Skeletal muscle tissue (tissue), 4 donors: Measurements from ENCODE around the gene POLD2. TPM values are rescaled to one million over a fixed set of nuclear protein-coding genes. Genes with fewer than 3 reads are reported as not detected.

ENCODE experiments used
- H3K27ac ChIP-seq: one replicate; pipeline ENCODE4 v1.7.0; 2013; ENCODE audit warnings: mild to moderate bottlenecking, low read depth, low read length, inconsistent platforms
- H3K27me3 ChIP-seq, 3 donors: one replicate each; pipeline ENCODE4 v1.7.0; 2013; ENCODE audit warnings: low read length in 3 of 3; ENCODE audit not compliant: control insufficient read depth in 3 of 3, insufficient read depth in 3 of 3
- H3K36me3 ChIP-seq, 3 donors: one replicate each; pipeline ENCODE4 v1.7.0; 2013; ENCODE audit warnings: low read length in 3 of 3; ENCODE audit not compliant: control insufficient read depth in 3 of 3, insufficient read depth in 3 of 3
- H3K4me1 ChIP-seq, 3 donors: one replicate each; pipeline ENCODE4 v1.7.0; 2013; ENCODE audit warnings: low read length in 3 of 3, mild to moderate bottlenecking in 3 of 3; ENCODE audit not compliant: control insufficient read depth in 3 of 3, insufficient read depth in 3 of 3
- H3K4me3 ChIP-seq, 3 donors: one replicate each; pipeline ENCODE4 v1.7.0; 2013; ENCODE audit warnings: low read length in 3 of 3
- H3K9ac ChIP-seq, 3 donors: one replicate each; pipeline ENCODE4 v1.7.0; 2013; ENCODE audit warnings: low read length in 3 of 3, mild to moderate bottlenecking in 3 of 3, moderate library complexity in 2 of 3, low read depth in 1 of 3
- H3K9me3 ChIP-seq, 3 donors: one replicate each; pipeline ENCODE4 v1.7.0; 2013; ENCODE audit warnings: low read length in 3 of 3; ENCODE audit not compliant: control insufficient read depth in 3 of 3
- total RNA-seq: library from RNA; depleted of rRNA; stranded (reverse); fragments of >200 nt; gene quantifications from one replicate; pipeline ENCODE4 v1.2.3, GENCODE V29; 2014
- donor health status: Osteomylitis.

Gene POLD2
- total RNA-seq, 1 donor from 2014 or later, result 64.7 TPM

GRCh38 chr7:44075296-44076075, 47.9 kb downstream of the POLD2 start:
- Histone ChIP-seq H3K4me1 (peaks cover 63 to 81% (median 77%) of the 10 kb centered on the region in 3 donors), H3K27ac (no peak overlapping the region), H3K27me3 (no peaks in the 10 kb centered on the region), H3K9me3 (no peaks in the 10 kb centered on the region), H3K36me3 (peaks cover 41 to 56% (median 47%) of the 10 kb centered on the region in 3 donors), H3K4me3 (no peak overlapping the region), H3K9ac (no peak overlapping the region)

GRCh38 chr7:44074349-44074695, 49.0 kb downstream of the POLD2 start:
- peak overlapping the region in 2 of 3 donors; percentile 20 to 79 for H3K9ac ChIP-seq
- no peak overlapping the region for H3K4me3 ChIP-seq
- H3K4me1 ChIP-seq, result peaks cover 52 to 69% (median 65%) of the 10 kb centered on the region in 3 donors
- peaks cover 31 to 48% (median 36%) of the 10 kb centered on the region in 3 donors for H3K36me3 ChIP-seq
- peak overlapping the region; percentile 8 for H3K27ac ChIP-seq
- H3K27me3 ChIP-seq, result no peaks in the 10 kb centered on the region
- no peaks in the 10 kb centered on the region for H3K9me3 ChIP-seq

- Histone ChIP-seq H3K27me3 (no peaks in the 10 kb centered on the region), H3K27ac (peak overlapping the region; percentile 8), H3K4me3 (peak overlapping the region in 1 of 3 donors; percentile 45), H3K9ac (peak overlapping the region; percentile 48 to 79 (median 53)), H3K9me3 (no peaks in the 10 kb centered on the region), H3K4me1 (peaks cover 47 to 64% (median 60%) of the 10 kb centered on the region in 3 donors), H3K36me3 (peaks cover 26 to 44% (median 31%) of the 10 kb centered on the region in 3 donors)
Observed at GRCh38 chr7:44073664-44074348, 49.5 kb downstream of the POLD2 start.

- Histone ChIP-seq H3K36me3 (peaks cover 19 to 33% (median 22%) of the 10 kb centered on the region in 3 donors), H3K4me1 (peaks cover 46 to 60% (median 55%) of the 10 kb centered on the region in 3 donors), H3K4me3 (peak overlapping the region in 1 of 3 donors; percentile 45), H3K9ac (peak overlapping the region in 1 of 3 donors; percentile 79), H3K9me3 (no peaks in the 10 kb centered on the region), H3K27me3 (no peaks in the 10 kb centered on the region), H3K27ac (peak overlapping the region; percentile 32)
Observed at GRCh38 chr7:44072364-44073231, 50.8 kb downstream of the POLD2 start.

GRCh38 chr7:44071726-44072363, 51.5 kb downstream of the POLD2 start:
- no peaks in the 10 kb centered on the region for H3K27me3 ChIP-seq
- H3K4me1 ChIP-seq, result peaks cover 46 to 60% (median 57%) of the 10 kb centered on the region in 3 donors
- H3K4me3 ChIP-seq, result no peak overlapping the region
- peak overlapping the region; percentile 32 for H3K27ac ChIP-seq
- H3K36me3 ChIP-seq, result peaks cover 16 to 26% (median 18%) of the 10 kb centered on the region in 3 donors
- peak overlapping the region in 2 of 3 donors; percentile 7 to 79 for H3K9ac ChIP-seq
- H3K9me3 ChIP-seq, result no peaks in the 10 kb centered on the region

GRCh38 chr7:44068054-44068453, 55.3 kb downstream of the POLD2 start:
- Histone ChIP-seq H3K9me3 (no peaks in the 10 kb centered on the region), H3K9ac (peak overlapping the region in 1 of 3 donors; percentile 60), H3K27ac (peak overlapping the region; percentile 33), H3K4me1 (peaks cover 50 to 73% (median 67%) of the 10 kb centered on the region in 3 donors), H3K27me3 (no peaks in the 10 kb centered on the region), H3K4me3 (peak overlapping the region in 1 of 3 donors; percentile 22), H3K36me3 (peaks cover 0 to 9% (median 6%) of the 10 kb centered on the region in 3 donors)

GRCh38 chr7:44067064-44067951, 56.0 kb downstream of the POLD2 start:
- Histone ChIP-seq H3K4me1 (peaks cover 48 to 73% (median 67%) of the 10 kb centered on the region in 3 donors), H3K27ac (peak overlapping the region; percentile 33), H3K4me3 (peak overlapping the region in 2 of 3 donors; percentile 16 to 22), H3K27me3 (no peaks in the 10 kb centered on the region), H3K9me3 (no peaks in the 10 kb centered on the region), H3K36me3 (peaks cover 1 to 12% (median 3%) of the 10 kb centered on the region in 3 donors), H3K9ac (peak overlapping the region in 2 of 3 donors; percentile 3 to 60)

GRCh38 chr7:44066494-44067063, 56.8 kb downstream of the POLD2 start:
- peaks cover 49 to 73% (median 67%) of the 10 kb centered on the region in 3 donors for H3K4me1 ChIP-seq

More at GRCh38 chr7:44066494-44067063, 56.8 kb downstream of the POLD2 start:
- Histone ChIP-seq H3K9ac (peak overlapping the region in 1 of 3 donors; percentile 98), H3K36me3 (peaks cover 9 to 18% (median 10%) of the 10 kb centered on the region in 3 donors), H3K9me3 (no peaks in the 10 kb centered on the region), H3K27ac (peak overlapping the region; percentile 85), H3K27me3 (no peaks in the 10 kb centered on the region), H3K4me3 (peak overlapping the region in 1 of 3 donors; percentile 98)
